HEK293 (cell line): ENCODE data around the gene GH1.
A peak's percentile ranks its signal among the peaks of the same experiment; 100 is the strongest.

Experiments used
- CTCF ChIA-PET: fragments of 350-600 bp; formaldehyde crosslinking; extraction: SDS; loops from one replicate; lab custom pipeline; 2021; ENCODE audit warnings: antibody characterized with exemption; lab: Yijun Ruan, JAX
- POLR2A ChIA-PET: fragments of 300-600 bp; formaldehyde crosslinking; extraction: SDS; loops from one replicate; lab custom pipeline; 2020; ENCODE audit warnings: antibody characterized with exemption, inconsistent platforms; lab: Yijun Ruan, JAX
- H3K27ac ChIP-seq: fragments of 200-500 bp; sonication (Bioruptor generic); 2 replicates; pipeline ENCODE4 v1.5.1; 2014; ENCODE audit warnings: low read depth, low read length, control low read depth, inconsistent platforms; ENCODE audit errors: extremely low read depth
- H3K36me3 ChIP-seq, 2 experiments: fragments of 200-500 bp in 1 of 2; sonication (Bioruptor generic) in 1 of 2; 1 replicate in 1 of 2; 2 replicates in 1 of 2; pipeline ENCODE4 v1.5.1; 2014 to 2017; ENCODE audit warnings: inconsistent platforms in 2 of 2, low read length in 2 of 2; ENCODE audit not compliant: control insufficient read depth in 2 of 2, insufficient read depth in 1 of 2
- H3K4me1 ChIP-seq: fragments of 200-500 bp; sonication (Bioruptor generic); 2 replicates; pipeline ENCODE4 v1.5.1; 2014; ENCODE audit warnings: mild to moderate bottlenecking, low read length, inconsistent platforms; ENCODE audit not compliant: control insufficient read depth, insufficient read depth
- H3K4me3 ChIP-seq: 2 replicates; pipeline ENCODE4 v1.5.1; 2011; ENCODE audit warnings: low read depth, mild to moderate bottlenecking, control low read depth, low read length, moderate library complexity
- H3K9me3 ChIP-seq: fragments of 200-500 bp; sonication (Bioruptor generic); 2 replicates; pipeline ENCODE4 v1.5.1; 2014; ENCODE audit warnings: low read depth, low read length, inconsistent platforms; ENCODE audit not compliant: control insufficient read depth, insufficient read depth
- GFI1B ChIP-seq: fragments of 450-650 bp; formaldehyde crosslinking; IDR thresholded peaks from 2 replicates; pipeline ENCODE4 v1.5.1; 2016; ENCODE audit warnings: missing biosample characterization, missing genetic modification characterization
- HIC1 ChIP-seq: fragments of 450-650 bp; formaldehyde crosslinking; IDR thresholded peaks from 2 replicates; pipeline ENCODE4 v1.5.1; 2016; ENCODE audit warnings: missing biosample characterization, missing genetic modification characterization
- KLF16 ChIP-seq: fragments of 450-650 bp; formaldehyde crosslinking; IDR thresholded peaks from 2 replicates; pipeline ENCODE4 v1.5.1; 2017; ENCODE audit warnings: missing biosample characterization, missing genetic modification characterization
- KLF7 ChIP-seq: fragments of 450-650 bp; formaldehyde crosslinking; IDR thresholded peaks from 2 replicates; pipeline ENCODE4 v1.5.1; 2016; ENCODE audit warnings: missing biosample characterization, missing genetic modification characterization, borderline replicate concordance
- KLF9 ChIP-seq: fragments of 450-650 bp; formaldehyde crosslinking; IDR thresholded peaks from 2 replicates; pipeline ENCODE4 v1.5.1; 2016; ENCODE audit warnings: missing biosample characterization, missing genetic modification characterization, low read depth
- OVOL3 ChIP-seq: fragments of 450-650 bp; formaldehyde crosslinking; IDR thresholded peaks from 2 replicates; pipeline ENCODE4 v1.5.1; 2016; ENCODE audit warnings: missing biosample characterization, missing genetic modification characterization
- PRDM6 ChIP-seq: fragments of 450-650 bp; formaldehyde crosslinking; IDR thresholded peaks from 2 replicates; pipeline ENCODE4 v1.5.1; 2017; ENCODE audit warnings: missing biosample characterization, missing genetic modification characterization
- TRIM28 ChIP-seq: IDR thresholded peaks from 2 replicates; pipeline ENCODE4 v1.6.1; 2011; ENCODE audit warnings: low read length, control low read depth, borderline replicate concordance
- YY2 ChIP-seq: fragments of 450-650 bp; formaldehyde crosslinking; IDR thresholded peaks from 2 replicates; pipeline ENCODE4 v1.5.1; 2016; ENCODE audit warnings: missing biosample characterization, missing genetic modification characterization
- ZBTB48 ChIP-seq: fragments of 450-650 bp; formaldehyde crosslinking; IDR thresholded peaks from 2 replicates; pipeline ENCODE4 v1.5.1; 2016; ENCODE audit warnings: missing biosample characterization, missing genetic modification characterization
- ZBTB7A ChIP-seq: fragments of 450-650 bp; formaldehyde crosslinking; IDR thresholded peaks from 2 replicates; pipeline ENCODE4 v1.5.1; 2016; ENCODE audit warnings: low read depth, missing biosample characterization, missing genetic modification characterization
- ZFP41 ChIP-seq: fragments of 450-650 bp; formaldehyde crosslinking; IDR thresholded peaks from 2 replicates; pipeline ENCODE4 v1.5.1; 2016; ENCODE audit warnings: missing biosample characterization, missing genetic modification characterization, borderline replicate concordance
- ZIC2 ChIP-seq: fragments of 450-650 bp; formaldehyde crosslinking; IDR thresholded peaks from 2 replicates; pipeline ENCODE4 v1.5.1; 2016; ENCODE audit warnings: missing biosample characterization, missing genetic modification characterization
- ZNF114 ChIP-seq: fragments of 450-650 bp; formaldehyde crosslinking; IDR thresholded peaks from 2 replicates; pipeline ENCODE4 v1.5.0; 2017; ENCODE audit warnings: missing biosample characterization, missing genetic modification characterization
- ZNF366 ChIP-seq: fragments of 450-650 bp; formaldehyde crosslinking; conservative IDR thresholded peaks from 2 replicates; pipeline ENCODE4 v1.5.1; 2016; ENCODE audit warnings: missing biosample characterization, missing genetic modification characterization
- ZNF426 ChIP-seq: fragments of 450-650 bp; formaldehyde crosslinking; IDR thresholded peaks from 2 replicates; pipeline ENCODE4 v1.5.1; 2017; ENCODE audit warnings: missing biosample characterization, missing genetic modification characterization, mild to moderate bottlenecking, inconsistent platforms, moderate library complexity
- ZNF449 ChIP-seq: fragments of 450-650 bp; formaldehyde crosslinking; IDR thresholded peaks from 2 replicates; pipeline ENCODE4 v1.5.1; 2017; ENCODE audit warnings: missing biosample characterization, mild to moderate bottlenecking, missing genetic modification characterization, moderate library complexity
- ZNF596 ChIP-seq: fragments of 450-650 bp; IDR thresholded peaks from 2 replicates; pipeline ENCODE4 v1.5.0; 2018; ENCODE audit warnings: missing biosample characterization, mild to moderate bottlenecking, missing genetic modification characterization, moderate library complexity
- ZNF629 ChIP-seq: fragments of 450-650 bp; formaldehyde crosslinking; IDR thresholded peaks from 2 replicates; pipeline ENCODE4 v1.5.1; 2017; ENCODE audit warnings: missing biosample characterization, missing genetic modification characterization
- TF ChIP-seq, protein P1 (sequence below): fragments of 450-650 bp; formaldehyde crosslinking; IDR thresholded peaks from 2 replicates; pipeline ENCODE4 v1.5.1; 2016; ENCODE audit warnings: missing biosample characterization, missing genetic modification characterization
- TF ChIP-seq, protein P2 (sequence below): fragments of 450-650 bp; formaldehyde crosslinking; IDR thresholded peaks from 2 replicates; pipeline ENCODE4 v1.5.1; 2016; ENCODE audit warnings: missing biosample characterization, missing genetic modification characterization, borderline replicate concordance

Gene GH1

GRCh38 chr17:63960006-63960405 is 41.4 kb upstream of the GH1 start:
- H3K27ac ChIP-seq, result no peak overlapping the region
- TF ChIP-seq, protein P1, sequence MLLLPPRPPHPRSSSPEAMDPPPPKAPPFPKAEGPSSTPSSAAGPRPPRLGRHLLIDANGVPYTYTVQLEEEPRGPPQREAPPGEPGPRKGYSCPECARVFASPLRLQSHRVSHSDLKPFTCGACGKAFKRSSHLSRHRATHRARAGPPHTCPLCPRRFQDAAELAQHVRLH (tag by site-specific recombination), result no peak
- peak; percentile 36; the same call in 1 of the 2 replicates for TF ChIP-seq ZIC2 (tag by site-specific recombination)
- TF ChIP-seq, all 188 proteins: peak for 1
- H3K9me3 ChIP-seq, result no peaks in the 10 kb centered on the region
- no peak overlapping the region for H3K4me3 ChIP-seq
- H3K4me1 ChIP-seq, result no peaks in the 10 kb centered on the region
- POLR2A ChIA-PET, result no interaction called here
- H3K36me3 ChIP-seq, result no peaks in the 10 kb centered on the region
- CTCF ChIA-PET, result interaction anchor here (1.2 kb wide), 1 partner anchor 13 kb away, joined by 3 read pairs; no protein-coding TSS in a partner anchor

GRCh38 chr17:63956296-63956920 is 37.8 kb upstream of the GH1 start:
- Histone ChIP-seq H3K36me3 (no peaks in the 10 kb centered on the region), H3K4me1 (no peaks in the 10 kb centered on the region), H3K27ac (no peak overlapping the region), H3K4me3 (no peak overlapping the region), H3K9me3 (no peaks in the 10 kb centered on the region)
- CTCF ChIA-PET, result interaction anchor here (0.5 to 2.8 kb wide), 4 partner anchors 10 to 177 kb away, joined by 3 to 18 read pairs (median 4); no protein-coding TSS in a partner anchor
- no peak for TF ChIP-seq KLF7 (tag by site-specific recombination)
- no peak for TF ChIP-seq ZNF596 (tag by site-specific recombination)
- no peak for TF ChIP-seq KLF9
- no peak for TF ChIP-seq TRIM28
- no peak for TF ChIP-seq KLF16
- no peak for TF ChIP-seq YY2 (tag by site-specific recombination)
- TF ChIP-seq, protein P1 (tag by site-specific recombination), result no peak
- no peak for TF ChIP-seq ZFP41
- no peak for TF ChIP-seq ZBTB7A
- TF ChIP-seq, protein P2, sequence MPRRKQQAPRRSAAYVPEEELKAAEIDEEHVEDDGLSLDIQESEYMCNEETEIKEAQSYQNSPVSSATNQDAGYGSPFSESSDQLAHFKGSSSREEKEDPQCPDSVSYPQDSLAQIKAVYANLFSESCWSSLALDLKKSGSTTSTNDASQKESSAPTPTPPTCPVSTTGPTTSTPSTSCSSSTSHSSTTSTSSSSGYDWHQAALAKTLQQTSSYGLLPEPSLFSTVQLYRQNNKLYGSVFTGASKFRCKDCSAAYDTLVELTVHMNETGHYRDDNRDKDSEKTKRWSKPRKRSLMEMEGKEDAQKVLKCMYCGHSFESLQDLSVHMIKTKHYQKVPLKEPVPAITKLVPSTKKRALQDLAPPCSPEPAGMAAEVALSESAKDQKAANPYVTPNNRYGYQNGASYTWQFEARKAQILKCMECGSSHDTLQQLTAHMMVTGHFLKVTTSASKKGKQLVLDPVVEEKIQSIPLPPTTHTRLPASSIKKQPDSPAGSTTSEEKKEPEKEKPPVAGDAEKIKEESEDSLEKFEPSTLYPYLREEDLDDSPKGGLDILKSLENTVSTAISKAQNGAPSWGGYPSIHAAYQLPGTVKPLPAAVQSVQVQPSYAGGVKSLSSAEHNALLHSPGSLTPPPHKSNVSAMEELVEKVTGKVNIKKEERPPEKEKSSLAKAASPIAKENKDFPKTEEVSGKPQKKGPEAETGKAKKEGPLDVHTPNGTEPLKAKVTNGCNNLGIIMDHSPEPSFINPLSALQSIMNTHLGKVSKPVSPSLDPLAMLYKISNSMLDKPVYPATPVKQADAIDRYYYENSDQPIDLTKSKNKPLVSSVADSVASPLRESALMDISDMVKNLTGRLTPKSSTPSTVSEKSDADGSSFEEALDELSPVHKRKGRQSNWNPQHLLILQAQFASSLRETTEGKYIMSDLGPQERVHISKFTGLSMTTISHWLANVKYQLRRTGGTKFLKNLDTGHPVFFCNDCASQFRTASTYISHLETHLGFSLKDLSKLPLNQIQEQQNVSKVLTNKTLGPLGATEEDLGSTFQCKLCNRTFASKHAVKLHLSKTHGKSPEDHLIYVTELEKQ, result no peak
- no peak for TF ChIP-seq HIC1 (tag by site-specific recombination)
- TF ChIP-seq GFI1B, result no peak
- no peak for TF ChIP-seq ZNF114
- TF ChIP-seq ZNF449 (tag by site-specific recombination), result no peak
- TF ChIP-seq OVOL3 (tag by site-specific recombination), result no peak
- no peak for TF ChIP-seq ZNF629 (tag by site-specific recombination)
- TF ChIP-seq ZNF426, result no peak
- TF ChIP-seq ZNF366 (tag by site-specific recombination), result no peak
- TF ChIP-seq PRDM6 (tag by site-specific recombination), result no peak
- TF ChIP-seq ZBTB48, result no peak
- POLR2A ChIA-PET, result interaction anchor here (0.6 kb wide), 1 partner anchor 407 kb away, joined by 3 read pairs; no protein-coding TSS in a partner anchor
